Body of pancreas (tissue), 4 donors: ENCODE results near the gene PPFIA2.

ENCODE experiments used
- CTCF ChIP-seq, 7 experiments: fragments of 450-650 bp in 4 of 7; fragments of 200-600 bp in 3 of 7; sonication (generic) in 3 of 7; IDR thresholded peaks; one replicate each; pipeline ENCODE4 v1.5.1; 2016 to 2019; ENCODE audit warnings: antibody characterized with exemption in 7 of 7
- POLR2A ChIP-seq, 3 donors: fragments of 450-650 bp; IDR thresholded peaks; one replicate each; pipeline ENCODE4 v1.6.1; 2016; ENCODE audit warnings: antibody characterized with exemption in 3 of 3, mild to moderate bottlenecking in 2 of 3

GRCh38 chr12:81211306-81211705, 547.8 kb downstream of the PPFIA2 start:
- TF ChIP-seq CTCF (IDR thresholded peaks at IDR 0.05) (no peak), POLR2A (IDR thresholded peaks at IDR 0.05) (no peak)
